LNCAP (cell line): Measurements from ENCODE around the gene PDE1C.

Experiments
- TF ChIP-seq, protein P1 (sequence below): fragments of 450-650 bp; IDR thresholded peaks from 2 replicates; pipeline ENCODE4 v1.5.1; 2017; ENCODE audit warnings: mild to moderate bottlenecking

Gene PDE1C

DNA sequence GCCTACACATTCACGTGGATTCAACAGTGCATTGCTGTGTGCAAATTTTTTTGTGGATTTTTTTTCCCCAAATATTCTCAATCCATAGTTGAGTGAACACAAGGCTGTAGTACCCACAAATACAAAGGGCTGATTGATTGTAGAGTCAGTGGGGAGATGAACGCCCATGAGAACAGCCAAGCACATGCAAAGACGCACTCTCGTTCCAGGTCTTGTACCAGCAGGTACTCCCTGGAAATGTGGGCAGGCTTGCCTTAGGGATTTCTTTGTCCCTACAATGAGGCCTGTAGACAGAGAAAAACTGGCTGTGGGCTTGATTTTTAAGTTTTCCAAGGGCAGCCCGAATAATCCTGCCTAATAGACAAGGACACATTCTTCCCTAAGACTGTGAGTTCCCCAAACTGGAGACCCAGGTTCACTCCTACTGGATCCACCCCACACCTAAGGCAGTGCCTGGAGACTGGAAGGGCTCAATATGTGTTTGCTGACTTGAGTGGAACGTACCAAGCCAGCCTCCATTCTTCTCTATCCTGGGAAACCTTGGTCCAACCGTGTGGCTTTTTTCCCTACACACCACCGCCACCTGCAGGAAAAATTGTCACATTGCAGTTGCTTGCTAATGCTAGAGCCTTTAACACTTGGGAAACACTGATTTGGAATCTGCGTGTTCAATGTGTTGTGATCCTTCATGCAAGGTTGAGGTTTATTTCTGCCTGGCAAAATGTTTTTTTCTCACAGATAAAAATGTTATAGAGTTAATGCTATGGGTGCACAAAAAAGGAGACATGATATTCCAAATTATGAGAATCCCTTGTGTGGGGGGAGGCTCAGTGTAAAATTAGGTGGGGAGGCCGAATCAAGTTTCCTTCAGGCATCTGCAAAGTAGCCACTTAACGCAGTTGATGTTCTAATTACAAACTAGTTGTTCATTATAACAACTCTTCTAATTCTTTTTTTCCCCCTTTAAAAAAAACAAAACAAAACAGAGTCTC lies 333.9 kb downstream of the PDE1C start:
- TF ChIP-seq, protein P1, sequence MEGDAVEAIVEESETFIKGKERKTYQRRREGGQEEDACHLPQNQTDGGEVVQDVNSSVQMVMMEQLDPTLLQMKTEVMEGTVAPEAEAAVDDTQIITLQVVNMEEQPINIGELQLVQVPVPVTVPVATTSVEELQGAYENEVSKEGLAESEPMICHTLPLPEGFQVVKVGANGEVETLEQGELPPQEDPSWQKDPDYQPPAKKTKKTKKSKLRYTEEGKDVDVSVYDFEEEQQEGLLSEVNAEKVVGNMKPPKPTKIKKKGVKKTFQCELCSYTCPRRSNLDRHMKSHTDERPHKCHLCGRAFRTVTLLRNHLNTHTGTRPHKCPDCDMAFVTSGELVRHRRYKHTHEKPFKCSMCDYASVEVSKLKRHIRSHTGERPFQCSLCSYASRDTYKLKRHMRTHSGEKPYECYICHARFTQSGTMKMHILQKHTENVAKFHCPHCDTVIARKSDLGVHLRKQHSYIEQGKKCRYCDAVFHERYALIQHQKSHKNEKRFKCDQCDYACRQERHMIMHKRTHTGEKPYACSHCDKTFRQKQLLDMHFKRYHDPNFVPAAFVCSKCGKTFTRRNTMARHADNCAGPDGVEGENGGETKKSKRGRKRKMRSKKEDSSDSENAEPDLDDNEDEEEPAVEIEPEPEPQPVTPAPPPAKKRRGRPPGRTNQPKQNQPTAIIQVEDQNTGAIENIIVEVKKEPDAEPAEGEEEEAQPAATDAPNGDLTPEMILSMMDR = peak; percentile 88

DNA sequence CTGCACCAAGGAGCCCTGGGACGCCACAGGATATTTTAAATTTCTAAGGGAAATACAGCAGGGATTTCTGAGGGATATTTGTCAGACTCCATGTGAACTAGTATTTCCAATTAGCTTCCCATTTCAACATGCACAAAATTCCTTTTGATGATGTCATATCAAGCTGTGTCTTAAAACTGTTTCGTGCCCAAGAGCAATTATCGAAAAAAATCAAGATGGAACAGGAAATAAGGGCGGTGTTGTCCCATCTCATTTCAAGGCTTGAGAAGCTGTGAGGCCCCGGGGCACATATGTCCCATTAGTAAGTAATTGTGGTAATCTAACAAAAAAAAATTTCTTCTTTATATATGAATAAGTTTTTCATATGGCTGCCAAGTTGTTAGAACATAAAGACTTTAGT lies 335.8 kb downstream of the PDE1C start:
- TF ChIP-seq, protein P1 = no peak

DNA sequence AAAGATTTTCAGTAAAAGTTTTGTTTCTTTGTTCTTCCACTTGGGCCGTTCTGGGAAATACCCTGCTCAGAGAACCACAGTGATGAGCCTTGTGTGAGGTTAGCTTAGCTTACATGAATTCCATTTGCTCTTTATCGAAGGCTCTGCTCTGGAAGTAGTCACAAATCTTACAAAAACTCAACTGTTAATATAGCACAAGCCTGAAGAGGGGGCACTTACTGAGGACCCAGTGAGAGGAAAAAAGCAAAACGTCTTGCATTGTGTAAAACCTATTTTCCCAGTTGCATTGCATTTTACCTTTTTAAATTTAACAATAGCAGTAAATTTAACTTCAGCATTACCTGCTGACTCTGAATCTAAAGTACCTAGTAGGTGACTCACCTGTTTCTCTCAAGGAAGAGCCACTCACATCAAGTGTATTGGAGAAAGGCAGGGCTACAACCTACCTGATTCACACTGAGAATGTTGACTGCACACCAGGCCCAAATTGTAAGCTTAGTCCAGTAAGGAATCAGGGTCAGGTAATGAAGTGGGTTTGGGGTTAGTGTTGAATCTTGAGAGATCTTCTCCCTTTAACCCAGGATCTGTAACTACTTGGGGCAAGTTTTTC lies 340.9 kb downstream of the PDE1C start:
- TF ChIP-seq, protein P1 = no peak

DNA sequence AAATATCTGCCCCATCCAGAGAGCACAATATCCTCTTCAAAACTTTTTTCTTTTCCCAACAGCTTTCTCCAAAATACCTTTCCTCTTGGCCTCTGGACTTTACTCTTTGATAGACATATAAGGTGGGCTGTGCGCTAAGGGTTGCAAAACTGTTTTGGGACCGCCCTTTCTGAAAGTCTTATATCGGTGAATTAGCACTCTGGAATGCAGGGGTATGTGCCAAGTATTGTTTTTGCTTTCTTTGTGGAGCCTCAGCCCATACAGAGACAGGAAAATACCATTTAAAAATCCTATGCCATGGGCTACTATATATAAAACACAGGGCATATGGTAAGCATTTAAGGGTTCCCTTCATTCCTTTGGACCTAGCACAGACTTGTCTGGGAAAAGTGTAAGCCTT lies 345.5 kb downstream of the PDE1C start:
- TF ChIP-seq, protein P1 = no peak

DNA sequence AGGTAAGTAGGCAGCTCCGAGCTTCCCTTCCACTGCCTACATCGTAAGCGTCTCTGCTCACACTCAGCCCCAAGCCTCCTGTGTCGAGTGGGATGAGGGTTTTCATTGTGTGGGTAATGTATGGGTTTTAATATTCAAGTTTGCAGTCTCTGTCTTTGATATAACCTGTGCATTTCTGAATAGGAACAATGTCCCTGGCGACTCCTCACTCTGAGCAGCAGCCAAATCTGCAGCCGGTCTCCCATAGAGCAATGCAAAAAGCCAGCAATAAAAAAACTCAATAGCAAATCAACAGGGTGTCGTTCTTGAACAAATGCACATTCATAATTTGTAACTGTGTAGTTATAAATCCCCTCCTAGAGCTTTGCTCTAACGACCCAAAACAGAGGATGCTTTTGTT lies 349.8 kb downstream of the PDE1C start:
- TF ChIP-seq, protein P1 = no peak

DNA sequence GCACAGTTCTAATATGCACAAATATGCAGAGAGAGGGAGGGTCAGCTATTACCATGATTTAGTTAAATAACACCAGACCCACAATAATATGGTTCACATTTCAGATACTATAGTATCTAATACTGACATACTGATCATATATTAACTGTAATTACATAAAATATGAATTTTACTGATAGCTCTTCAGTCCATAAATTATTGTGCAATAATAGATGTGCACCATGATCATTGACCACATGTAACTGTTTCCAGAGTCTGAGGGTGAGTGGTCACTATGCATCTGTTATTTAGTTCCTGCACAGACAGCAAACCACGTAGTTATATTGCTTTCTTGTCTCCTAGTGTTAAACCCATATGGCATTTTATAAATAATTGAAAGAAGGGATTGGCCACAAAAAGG lies 353.9 kb downstream of the PDE1C start:
- TF ChIP-seq, protein P1 = no peak

DNA sequence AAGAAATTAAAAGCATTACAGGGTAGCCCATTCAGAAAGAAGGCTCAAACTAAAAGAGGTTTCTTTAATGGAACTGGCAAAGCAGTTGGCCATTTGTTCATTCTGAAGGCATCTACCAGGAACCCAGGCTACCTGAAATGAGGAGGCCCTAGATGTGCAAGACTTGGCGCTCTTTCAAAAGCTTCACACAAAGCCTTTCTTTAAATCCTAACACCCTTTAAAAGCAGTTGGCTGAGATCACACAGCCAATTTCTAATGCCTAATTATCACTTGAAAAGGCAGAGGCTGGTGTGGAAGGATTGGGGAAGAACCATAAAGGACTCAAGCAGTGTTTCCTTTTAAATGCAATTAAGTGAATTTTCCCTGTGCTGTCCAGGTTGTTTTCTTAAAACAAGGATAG lies 360.0 kb downstream of the PDE1C start:
- TF ChIP-seq, protein P1 = no peak
